CD8-positive, alpha-beta memory T cell (primary cell): ENCODE results near the gene SMARCD2. TPM values are rescaled to one million over a fixed set of nuclear protein-coding genes. Genes with fewer than 3 reads are reported as not detected.
A peak's percentile ranks its signal among the peaks of the same experiment; 100 is the strongest.

Source experiments
- CTCF ChIA-PET: fragments of 350-600 bp; sonication (Branson Sonifier 250); formaldehyde crosslinking; loops from one replicate; lab custom pipeline; 2021; ENCODE audit warnings: antibody characterized with exemption; lab: Charles Lee
- POLR2A ChIA-PET: fragments of 350-600 bp; sonication (Branson Sonifier 250); formaldehyde crosslinking; loops from one replicate; lab custom pipeline; 2021; ENCODE audit warnings: antibody characterized with exemption; lab: Charles Lee
- DNase-seq, 5 donors: peaks; one replicate each; pipeline versions ENCODE4 v3.0.0 to v3.0.0-alpha.2; 2020 to 2022; ENCODE audit warnings: mixed read lengths in 1 of 5
- H3K27ac ChIP-seq: one replicate; pipeline ENCODE4 v1.7.0; 2013; ENCODE audit warnings: low read depth, mild to moderate bottlenecking, low read length, moderate library complexity
- H3K27me3 ChIP-seq: 2 replicates; pipeline ENCODE4 v1.7.0; 2013; ENCODE audit warnings: low read length, mild to moderate bottlenecking; ENCODE audit not compliant: insufficient read depth, poor library complexity, severe bottlenecking
- H3K36me3 ChIP-seq: 2 replicates; pipeline ENCODE4 v1.7.0; 2013; ENCODE audit warnings: mild to moderate bottlenecking, low read length, moderate library complexity; ENCODE audit not compliant: insufficient read depth
- H3K4me1 ChIP-seq: 2 replicates; pipeline ENCODE4 v1.7.0; 2013; ENCODE audit warnings: mild to moderate bottlenecking, low read length, moderate library complexity; ENCODE audit not compliant: insufficient read depth
- H3K4me3 ChIP-seq: 2 replicates; pipeline ENCODE4 v1.7.0; 2013; ENCODE audit warnings: mild to moderate bottlenecking, low read length
- H3K9me3 ChIP-seq: 2 replicates; pipeline ENCODE4 v1.7.0; 2013; ENCODE audit warnings: mild to moderate bottlenecking, low read length
- H3K27ac Mint-ChIP-seq, 8 donors: one replicate each; pipeline ENCODE4 v1.8.0; 2020 to 2021; ENCODE audit warnings: mixed read lengths in 8 of 8, mild to moderate bottlenecking in 6 of 8, inconsistent platforms in 3 of 8, moderate library complexity in 3 of 8
- H3K27me3 Mint-ChIP-seq, 2 donors: one replicate each; pipeline ENCODE4 v1.8.0; 2020 to 2021; ENCODE audit warnings: mixed read lengths in 2 of 2, mild to moderate bottlenecking in 1 of 2, moderate library complexity in 1 of 2
- H3K36me3 Mint-ChIP-seq, 3 donors: one replicate each; pipeline ENCODE4 v1.8.0; 2020 to 2021; ENCODE audit warnings: mixed read lengths in 3 of 3, inconsistent platforms in 1 of 3, mild to moderate bottlenecking in 1 of 3
- H3K4me1 Mint-ChIP-seq, 3 donors: one replicate each; pipeline ENCODE4 v1.8.0; 2020 to 2021; ENCODE audit warnings: mixed read lengths in 3 of 3, inconsistent platforms in 1 of 3, mild to moderate bottlenecking in 1 of 3
- H3K4me3 Mint-ChIP-seq, 7 donors: one replicate each; pipeline ENCODE4 v1.8.0; 2020 to 2021; ENCODE audit warnings: mixed read lengths in 7 of 7, mild to moderate bottlenecking in 6 of 7, moderate library complexity in 4 of 7, inconsistent platforms in 2 of 7
- H3K9me3 Mint-ChIP-seq, 5 donors: one replicate each; pipeline ENCODE4 v1.8.0; 2020 to 2022; ENCODE audit warnings: mixed read lengths in 5 of 5, mild to moderate bottlenecking in 3 of 5, moderate library complexity in 2 of 5, inconsistent platforms in 1 of 5
- polyA plus RNA-seq: library from polyadenylated mRNA; unstranded; fragments of 300-500 nt; fragmentation: Illumina TruSeq; gene quantifications from one replicate; pipeline ENCODE4 v1.2.3, GENCODE V29; 2021
- total RNA-seq, 2 experiments: library from RNA; stranded (reverse); gene quantifications; one replicate each; pipeline ENCODE4 v1.2.3, GENCODE V29; 2021

The SMARCD2 gene
- total and polyA plus RNA-seq, 3 experiments from 2014 or later: 96.8 to 121 (median 107) TPM

- Histone ChIP-seq H3K27ac (no peak overlapping the region), H3K9me3 (no peaks in the 10 kb centered on the region), H3K4me3 (no peak overlapping the region), H3K36me3 (peaks cover 89% of the 10 kb centered on the region), H3K27me3 (no peaks in the 10 kb centered on the region), H3K4me1 (peaks cover 5% of the 10 kb centered on the region)
- no peak for DNase-seq
- ChIA-PET CTCF (interaction anchor here (0.8 to 1.8 kb wide), 2 partner anchors 17 to 31 kb away, joined by 4 to 5 read pairs; no protein-coding TSS in a partner anchor), POLR2A (interaction anchor here (0.6 kb wide), 1 partner anchor 759 kb away, joined by 8 read pairs; no protein-coding TSS in a partner anchor)
- H3K27me3 Mint-ChIP-seq: no peaks in the 10 kb centered on the region
- H3K4me1 Mint-ChIP-seq: peaks cover 5 to 13% (median 7%) of the 10 kb centered on the region in 3 donors
- no peaks in the 10 kb centered on the region for H3K9me3 Mint-ChIP-seq
- H3K36me3 Mint-ChIP-seq: peaks cover 0 to 100% (median 31%) of the 10 kb centered on the region in 3 donors
- no peak overlapping the region for H3K4me3 Mint-ChIP-seq
- peak overlapping the region in 5 of 8 donors; percentile 15 to 95 (median 47) for H3K27ac Mint-ChIP-seq
Observed at GRCh38 chr17:63817736-63818385, 24.6 kb downstream of the SMARCD2 start.

- POLR2A ChIA-PET: interaction anchor here (1.4 kb wide), 1 partner anchor 10 kb away, joined by 3 read pairs; no protein-coding TSS in a partner anchor
- CTCF ChIA-PET: no interaction called here
- H3K27ac Mint-ChIP-seq: peak overlapping the region in 3 of 8 donors; percentile 13 to 74 (median 15)
- H3K27me3 Mint-ChIP-seq: no peaks in the 10 kb centered on the region
- peaks cover under 1 to 6% (median 3%) of the 10 kb centered on the region in 3 donors for H3K4me1 Mint-ChIP-seq
- no peaks in the 10 kb centered on the region for H3K9me3 Mint-ChIP-seq
- Histone ChIP-seq H3K4me1 (peaks cover 5% of the 10 kb centered on the region), H3K36me3 (peaks cover 87% of the 10 kb centered on the region), H3K9me3 (no peaks in the 10 kb centered on the region), H3K4me3 (no peak overlapping the region), H3K27ac (no peak overlapping the region), H3K27me3 (no peaks in the 10 kb centered on the region)
- no peak for DNase-seq
- peaks cover 0 to 100% (median 29%) of the 10 kb centered on the region in 3 donors for H3K36me3 Mint-ChIP-seq
- H3K4me3 Mint-ChIP-seq: no peak overlapping the region
Observed at GRCh38 chr17:63816669-63817068, 25.8 kb downstream of the SMARCD2 start.

GRCh38 chr17:63816123-63816522 is 26.4 kb downstream of the SMARCD2 start:
- peak overlapping the region in 1 of 8 donors; percentile 54 for H3K27ac Mint-ChIP-seq

GRCh38 chr17:63809970-63810369 is 32.5 kb downstream of the SMARCD2 start:
- Histone ChIP-seq H3K27ac (no peak overlapping the region), H3K4me1 (no peaks in the 10 kb centered on the region), H3K9me3 (no peaks in the 10 kb centered on the region), H3K36me3 (peaks cover 80% of the 10 kb centered on the region), H3K27me3 (no peaks in the 10 kb centered on the region), H3K4me3 (no peak overlapping the region)
- H3K27me3 Mint-ChIP-seq: no peaks in the 10 kb centered on the region
- DNase-seq: no peak
- H3K4me1 Mint-ChIP-seq: peaks cover 0 to 5% (median 0%) of the 10 kb centered on the region in 3 donors
- CTCF ChIA-PET: no interaction called here
- H3K27ac Mint-ChIP-seq: peak overlapping the region in 1 of 8 donors; percentile 42
- H3K9me3 Mint-ChIP-seq: no peaks in the 10 kb centered on the region
- POLR2A ChIA-PET: no interaction called here
- H3K4me3 Mint-ChIP-seq: no peak overlapping the region
- peaks cover 0 to 92% (median 51%) of the 10 kb centered on the region in 3 donors for H3K36me3 Mint-ChIP-seq

More at GRCh38 chr17:63816123-63816522, 26.4 kb downstream of the SMARCD2 start:
- Mint-ChIP-seq H3K27me3 (no peaks in the 10 kb centered on the region), H3K9me3 (no peaks in the 10 kb centered on the region), H3K4me1 (peaks cover 0 to 6% (median under 1%) of the 10 kb centered on the region in 3 donors), H3K36me3 (peaks cover 0 to 100% (median 30%) of the 10 kb centered on the region in 3 donors), H3K4me3 (no peak overlapping the region)
- ChIA-PET POLR2A (interaction anchor here (1.4 kb wide), 1 partner anchor 10 kb away, joined by 3 read pairs; no protein-coding TSS in a partner anchor), CTCF (no interaction called here)
- Histone ChIP-seq H3K4me1 (peaks cover 5% of the 10 kb centered on the region), H3K27me3 (no peaks in the 10 kb centered on the region), H3K36me3 (peaks cover 87% of the 10 kb centered on the region), H3K9me3 (no peaks in the 10 kb centered on the region), H3K27ac (no peak overlapping the region), H3K4me3 (no peak overlapping the region)
- DNase-seq: no peak

- ChIA-PET POLR2A (no interaction called here), CTCF (interaction anchor here (0.5 kb wide), 1 partner anchor 43 kb away, joined by 3 read pairs; no protein-coding TSS in a partner anchor)
- Mint-ChIP-seq H3K9me3 (no peaks in the 10 kb centered on the region), H3K36me3 (peaks cover 4 to 78% (median 41%) of the 10 kb centered on the region in 3 donors), H3K4me1 (peaks cover 0 to 5% (median 3%) of the 10 kb centered on the region in 3 donors), H3K27me3 (no peaks in the 10 kb centered on the region), H3K27ac (peak overlapping the region in 2 of 8 donors; percentile 57 to 66), H3K4me3 (no peak overlapping the region)
- H3K27me3 ChIP-seq: no peaks in the 10 kb centered on the region
- DNase-seq: no peak
- no peaks in the 10 kb centered on the region for H3K9me3 ChIP-seq
- H3K4me3 ChIP-seq: no peak overlapping the region
- no peaks in the 10 kb centered on the region for H3K4me1 ChIP-seq
- no peak overlapping the region for H3K27ac ChIP-seq
- H3K36me3 ChIP-seq: peaks cover 59% of the 10 kb centered on the region
Observed at GRCh38 chr17:63805591-63805990, 36.9 kb downstream of the SMARCD2 start.

- H3K36me3 Mint-ChIP-seq: peaks cover 12 to 80% (median 33%) of the 10 kb centered on the region in 3 donors
- DNase-seq: no peak
Observed at GRCh38 chr17:63804328-63804727, 38.2 kb downstream of the SMARCD2 start.

GRCh38 chr17:63800783-63801182 is 41.7 kb downstream of the SMARCD2 start:
- H3K4me1 Mint-ChIP-seq: peaks cover 0 to 6% (median 1%) of the 10 kb centered on the region in 3 donors
- no peak overlapping the region for H3K4me3 ChIP-seq
- DNase-seq: no peak
- no peaks in the 10 kb centered on the region for H3K4me1 ChIP-seq
- no peaks in the 10 kb centered on the region for H3K27me3 Mint-ChIP-seq
- H3K9me3 Mint-ChIP-seq: no peaks in the 10 kb centered on the region
- H3K27me3 ChIP-seq: no peaks in the 10 kb centered on the region
- CTCF ChIA-PET: no interaction called here
- H3K36me3 ChIP-seq: peaks cover 60% of the 10 kb centered on the region
- H3K4me3 Mint-ChIP-seq: no peak overlapping the region
- H3K27ac Mint-ChIP-seq: peak overlapping the region in 1 of 8 donors; percentile 50
- H3K27ac ChIP-seq: no peak overlapping the region
- POLR2A ChIA-PET: no interaction called here
- H3K36me3 Mint-ChIP-seq: peaks cover 12 to 85% (median 24%) of the 10 kb centered on the region in 3 donors
- no peaks in the 10 kb centered on the region for H3K9me3 ChIP-seq

More at GRCh38 chr17:63804328-63804727, 38.2 kb downstream of the SMARCD2 start:
- POLR2A ChIA-PET: no interaction called here
- Histone ChIP-seq H3K27me3 (no peaks in the 10 kb centered on the region), H3K4me1 (no peaks in the 10 kb centered on the region), H3K9me3 (no peaks in the 10 kb centered on the region), H3K36me3 (peaks cover 57% of the 10 kb centered on the region), H3K27ac (no peak overlapping the region), H3K4me3 (no peak overlapping the region)
- CTCF ChIA-PET: no interaction called here
- Mint-ChIP-seq H3K4me3 (no peak overlapping the region), H3K27me3 (no peaks in the 10 kb centered on the region), H3K4me1 (peaks cover 0 to 5% (median 3%) of the 10 kb centered on the region in 3 donors), H3K27ac (peak overlapping the region in 5 of 8 donors; percentile 36 to 93 (median 56)), H3K9me3 (no peaks in the 10 kb centered on the region)

- H3K27me3 Mint-ChIP-seq: no peaks in the 10 kb centered on the region
- H3K4me1 Mint-ChIP-seq: peaks cover 0 to 8% (median 0%) of the 10 kb centered on the region in 3 donors
- ChIA-PET CTCF (no interaction called here), POLR2A (no interaction called here)
- H3K9me3 ChIP-seq: no peaks in the 10 kb centered on the region
- H3K27ac ChIP-seq: no peak overlapping the region
- peaks cover 61% of the 10 kb centered on the region for H3K36me3 ChIP-seq
- H3K27me3 ChIP-seq: no peaks in the 10 kb centered on the region
- H3K27ac Mint-ChIP-seq: peak overlapping the region in 1 of 8 donors; percentile 4
- no peak overlapping the region for H3K4me3 ChIP-seq
- no peaks in the 10 kb centered on the region for H3K9me3 Mint-ChIP-seq
- no peak overlapping the region for H3K4me3 Mint-ChIP-seq
- no peak for DNase-seq
- no peaks in the 10 kb centered on the region for H3K4me1 ChIP-seq
- peaks cover 16 to 87% (median 18%) of the 10 kb centered on the region in 3 donors for H3K36me3 Mint-ChIP-seq
Observed at GRCh38 chr17:63798572-63799106, 43.8 kb downstream of the SMARCD2 start.
